Measurements from ENCODE around the gene GPRC5C.

GPRC5C gene

DNA sequence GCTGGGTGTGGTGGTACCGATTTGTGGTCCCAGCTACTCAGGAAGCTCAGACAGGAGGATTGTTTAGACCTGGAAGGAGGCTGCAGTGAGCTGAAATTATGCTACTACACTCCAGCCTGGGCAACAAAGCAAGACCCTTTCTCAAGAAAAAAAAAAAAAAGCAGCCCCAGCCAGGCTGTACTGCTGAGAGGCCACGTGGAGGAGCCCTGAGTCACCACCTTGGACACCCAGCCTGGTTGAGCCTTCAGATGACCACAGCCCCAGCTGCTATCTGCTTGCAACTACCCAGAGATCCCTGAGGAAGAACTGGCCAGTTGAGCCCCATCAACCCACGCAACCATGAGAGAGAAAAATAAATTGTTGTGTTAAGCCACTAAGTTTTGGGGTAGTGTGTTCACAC lies 23.6 kb upstream of the GPRC5C start:
- FAIRE-seq (no peak), DNase-seq (ENCODE audit: insufficient read length, low spot score) (no peak)
- TF ChIP-seq, protein P1, sequence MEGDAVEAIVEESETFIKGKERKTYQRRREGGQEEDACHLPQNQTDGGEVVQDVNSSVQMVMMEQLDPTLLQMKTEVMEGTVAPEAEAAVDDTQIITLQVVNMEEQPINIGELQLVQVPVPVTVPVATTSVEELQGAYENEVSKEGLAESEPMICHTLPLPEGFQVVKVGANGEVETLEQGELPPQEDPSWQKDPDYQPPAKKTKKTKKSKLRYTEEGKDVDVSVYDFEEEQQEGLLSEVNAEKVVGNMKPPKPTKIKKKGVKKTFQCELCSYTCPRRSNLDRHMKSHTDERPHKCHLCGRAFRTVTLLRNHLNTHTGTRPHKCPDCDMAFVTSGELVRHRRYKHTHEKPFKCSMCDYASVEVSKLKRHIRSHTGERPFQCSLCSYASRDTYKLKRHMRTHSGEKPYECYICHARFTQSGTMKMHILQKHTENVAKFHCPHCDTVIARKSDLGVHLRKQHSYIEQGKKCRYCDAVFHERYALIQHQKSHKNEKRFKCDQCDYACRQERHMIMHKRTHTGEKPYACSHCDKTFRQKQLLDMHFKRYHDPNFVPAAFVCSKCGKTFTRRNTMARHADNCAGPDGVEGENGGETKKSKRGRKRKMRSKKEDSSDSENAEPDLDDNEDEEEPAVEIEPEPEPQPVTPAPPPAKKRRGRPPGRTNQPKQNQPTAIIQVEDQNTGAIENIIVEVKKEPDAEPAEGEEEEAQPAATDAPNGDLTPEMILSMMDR (IDR thresholded peaks at IDR 0.05; ENCODE audit: insufficient read depth, missing control alignments), result no peak

DNA sequence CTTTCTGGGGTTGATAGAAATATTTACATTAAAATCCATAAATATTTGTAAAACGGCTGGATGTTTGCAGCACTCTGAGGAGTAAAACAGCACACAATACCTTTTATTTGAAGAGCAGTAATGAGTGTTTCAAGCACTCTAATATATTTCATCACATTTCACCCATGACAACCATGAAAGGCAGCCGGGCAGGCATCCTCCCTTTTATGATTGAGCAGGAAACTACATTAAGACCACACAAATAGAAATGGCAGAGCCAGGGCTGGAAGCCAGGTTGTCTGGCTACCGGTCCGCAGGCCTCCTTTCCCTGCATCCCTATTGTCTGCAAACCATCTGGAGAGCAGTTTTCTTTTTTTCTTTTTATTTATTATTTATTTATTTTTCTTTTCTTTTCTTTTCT lies 23.1 kb upstream of the GPRC5C start:
- DNase-seq (ENCODE audit: insufficient read length, low spot score), result no peak
- TF ChIP-seq, protein P1 (IDR thresholded peaks at IDR 0.05; ENCODE audit: insufficient read depth, missing control alignments), result no peak

GRCh38 chr17:74410001-74410443 lies 21.9 kb upstream of the GPRC5C start:
- FAIRE-seq (no peak), DNase-seq (ENCODE audit: insufficient read length, low spot score) (no peak)
- TF ChIP-seq, protein P1 (IDR thresholded peaks at IDR 0.05; ENCODE audit: insufficient read depth, missing control alignments), result no peak

More for the DNA sequence above, 23.1 kb upstream of the GPRC5C start:
- FAIRE-seq, result no peak

DNA sequence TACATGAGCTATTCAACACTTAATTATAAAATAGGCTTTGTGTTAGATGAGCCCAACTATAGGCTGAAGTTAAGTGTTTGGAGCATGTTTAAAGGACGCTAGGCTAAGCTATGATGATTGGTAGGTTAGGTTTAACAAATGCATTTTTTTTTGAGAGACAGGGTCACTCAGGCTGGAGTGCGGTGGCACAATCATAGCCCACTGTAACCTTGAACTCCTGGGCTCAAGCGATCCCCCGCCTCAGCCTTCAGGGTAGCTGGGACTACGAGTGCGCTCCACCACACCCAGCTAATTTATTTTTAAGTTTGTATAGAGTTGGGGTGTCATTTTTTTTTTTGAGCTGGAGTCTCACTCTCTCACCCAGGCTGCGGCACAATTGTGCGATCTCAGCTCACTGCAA lies 19.3 kb upstream of the GPRC5C start:
- TF ChIP-seq, protein P1 (IDR thresholded peaks at IDR 0.05; ENCODE audit: insufficient read depth, missing control alignments), result no peak
- DNase-seq (ENCODE audit: insufficient read length, low spot score) (no peak), FAIRE-seq (no peak)

DNA sequence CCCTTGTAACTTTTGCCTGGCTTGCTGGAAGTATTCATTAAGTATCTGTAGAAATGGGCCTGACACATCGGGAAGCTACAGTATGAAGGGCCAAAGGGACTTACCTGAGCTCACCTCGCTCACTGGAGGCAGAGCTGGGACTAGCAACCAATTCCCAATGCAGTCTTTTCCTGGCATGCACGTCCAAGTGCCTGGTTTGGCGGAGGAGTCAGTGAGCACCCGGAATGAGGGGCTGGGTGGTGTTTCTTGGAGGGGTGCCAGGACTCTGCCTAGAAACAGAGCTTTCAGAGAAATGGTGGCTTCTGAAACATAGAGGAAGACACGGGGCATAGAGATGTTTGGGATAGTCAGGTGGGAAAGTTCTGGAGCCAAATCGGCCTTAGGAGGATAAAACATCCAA lies 18.4 kb upstream of the GPRC5C start:
- DNase-seq (ENCODE audit: insufficient read length, low spot score), result no peak
- FAIRE-seq, result no peak
- TF ChIP-seq, protein P1 (IDR thresholded peaks at IDR 0.05; ENCODE audit: insufficient read depth, missing control alignments), result no peak

GRCh38 chr17:74414510-74414909 lies 17.4 kb upstream of the GPRC5C start:
- TF ChIP-seq, protein P1 (IDR thresholded peaks at IDR 0.05; ENCODE audit: insufficient read depth, missing control alignments), result no peak
- FAIRE-seq, result no peak
- no peak for DNase-seq (ENCODE audit: insufficient read length, low spot score)

DNA sequence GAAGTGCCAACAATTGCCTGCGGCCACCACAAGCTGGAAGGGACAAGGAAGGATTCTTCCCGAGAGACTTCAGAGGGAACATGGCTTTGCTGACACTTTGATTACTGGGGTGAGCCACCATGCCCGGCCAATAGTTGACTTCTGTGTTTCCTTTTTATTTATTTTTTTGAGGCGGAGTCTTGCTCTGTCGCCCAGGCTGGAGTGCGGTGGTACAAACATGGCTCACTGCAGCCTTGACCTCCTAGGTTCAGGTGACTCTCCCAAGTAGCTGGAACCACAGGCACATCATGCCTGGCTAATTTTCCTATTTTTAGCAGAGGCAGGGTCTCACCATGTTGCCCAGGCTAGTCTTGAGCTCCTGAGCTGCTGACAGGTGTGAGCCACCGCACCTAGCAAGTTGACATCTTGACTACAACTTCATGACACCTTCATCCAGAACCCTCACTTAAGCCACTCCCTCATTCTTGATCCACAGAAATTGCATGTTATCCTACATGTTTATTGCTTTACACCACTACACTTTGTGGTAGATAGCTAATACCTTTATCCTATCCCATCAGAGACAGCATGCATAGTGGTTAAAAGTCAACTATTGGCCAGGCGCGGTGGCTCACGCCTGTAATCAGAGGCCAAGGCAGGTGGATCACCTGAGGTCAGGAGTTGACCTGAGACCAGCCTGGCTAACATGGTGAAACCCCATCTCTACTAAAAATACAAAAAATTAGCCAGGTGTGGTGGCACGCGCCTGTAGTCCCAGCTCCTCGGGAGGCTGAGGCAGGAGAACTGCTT lies 16.1 kb upstream of the GPRC5C start:
- FAIRE-seq (no peak), DNase-seq (ENCODE audit: insufficient read length, low spot score) (no peak)

More for the DNA sequence above, 16.1 kb upstream of the GPRC5C start:
- TF ChIP-seq, protein P1 (IDR thresholded peaks at IDR 0.05; ENCODE audit: insufficient read depth, missing control alignments), result no peak

Measured in D721Med (cell line).